ENCODE data around the gene XPNPEP2. TPM values are rescaled to one million over a fixed set of nuclear protein-coding genes. Genes with fewer than 3 reads are reported as not detected.

The XPNPEP2 gene
- total RNA-seq, 1 donor from 2014 or later = not detected

- no peaks in the 10 kb centered on the region for H4K20me1 ChIP-seq (ENCODE audit: insufficient read depth, low read length)
- no peaks in the 10 kb centered on the region for H3K79me2 ChIP-seq (ENCODE audit: insufficient read depth, low read length)
- peaks cover 6% of the 10 kb centered on the region for H3K27me3 Mint-ChIP-seq (ENCODE audit: low read depth, unreplicated experiment)
- no peak overlapping the region for H3K27ac ChIP-seq (ENCODE audit: low read depth, low read length)
- TF ChIP-seq, protein P1, sequence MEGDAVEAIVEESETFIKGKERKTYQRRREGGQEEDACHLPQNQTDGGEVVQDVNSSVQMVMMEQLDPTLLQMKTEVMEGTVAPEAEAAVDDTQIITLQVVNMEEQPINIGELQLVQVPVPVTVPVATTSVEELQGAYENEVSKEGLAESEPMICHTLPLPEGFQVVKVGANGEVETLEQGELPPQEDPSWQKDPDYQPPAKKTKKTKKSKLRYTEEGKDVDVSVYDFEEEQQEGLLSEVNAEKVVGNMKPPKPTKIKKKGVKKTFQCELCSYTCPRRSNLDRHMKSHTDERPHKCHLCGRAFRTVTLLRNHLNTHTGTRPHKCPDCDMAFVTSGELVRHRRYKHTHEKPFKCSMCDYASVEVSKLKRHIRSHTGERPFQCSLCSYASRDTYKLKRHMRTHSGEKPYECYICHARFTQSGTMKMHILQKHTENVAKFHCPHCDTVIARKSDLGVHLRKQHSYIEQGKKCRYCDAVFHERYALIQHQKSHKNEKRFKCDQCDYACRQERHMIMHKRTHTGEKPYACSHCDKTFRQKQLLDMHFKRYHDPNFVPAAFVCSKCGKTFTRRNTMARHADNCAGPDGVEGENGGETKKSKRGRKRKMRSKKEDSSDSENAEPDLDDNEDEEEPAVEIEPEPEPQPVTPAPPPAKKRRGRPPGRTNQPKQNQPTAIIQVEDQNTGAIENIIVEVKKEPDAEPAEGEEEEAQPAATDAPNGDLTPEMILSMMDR (IDR thresholded peaks at IDR 0.05; ENCODE audit: insufficient read depth, low read depth, low read length) = no peak
- no peak for TF ChIP-seq EZH2 (IDR thresholded peaks at IDR 0.05; ENCODE audit: insufficient read depth, low read length)
- H3K4me1 Mint-ChIP-seq (ENCODE audit: low read depth, unreplicated experiment) = no peaks in the 10 kb centered on the region
- no peak for DNase-seq (ENCODE audit: low read depth)
- no peak for FAIRE-seq
- no peaks in the 10 kb centered on the region for H3K36me3 Mint-ChIP-seq (ENCODE audit: low read depth, unreplicated experiment)
- no peaks in the 10 kb centered on the region for H3K9me3 ChIP-seq (ENCODE audit: insufficient read depth, low read depth, low read length)
- H3K9me3 Mint-ChIP-seq (ENCODE audit: unreplicated experiment) = no peaks in the 10 kb centered on the region
- no peak overlapping the region for H3K4me3 Mint-ChIP-seq (ENCODE audit: unreplicated experiment)
- H3K4me2 ChIP-seq (ENCODE audit: low read length) = no peak overlapping the region
- H3K27me3 ChIP-seq (ENCODE audit: insufficient read depth, low read length) = no peaks in the 10 kb centered on the region
- no peaks in the 10 kb centered on the region for H3K36me3 ChIP-seq (ENCODE audit: insufficient read depth, low read length)
- no peak overlapping the region for H3K27ac Mint-ChIP-seq (ENCODE audit: unreplicated experiment)
- H3K9ac ChIP-seq (ENCODE audit: low read length) = no peak overlapping the region
- H2AFZ ChIP-seq (ENCODE audit: low read depth, low read length) = no peak overlapping the region
- H3K4me3 ChIP-seq (ENCODE audit: insufficient read depth, low read depth, low read length) = no peak overlapping the region
- H3K4me1 ChIP-seq (ENCODE audit: insufficient read depth, low read length) = peaks cover 13% of the 10 kb centered on the region
Observed at GRCh38 chrX:129760981-129761380, 22.2 kb downstream of the XPNPEP2 start.

- no peak overlapping the region for H2AFZ ChIP-seq (ENCODE audit: low read depth, low read length)
- H3K9ac ChIP-seq (ENCODE audit: low read length) = no peak overlapping the region
- Mint-ChIP-seq H3K36me3 (ENCODE audit: low read depth, unreplicated experiment) (no peaks in the 10 kb centered on the region), H3K27ac (ENCODE audit: unreplicated experiment) (no peak overlapping the region), H3K4me1 (ENCODE audit: low read depth, unreplicated experiment) (no peaks in the 10 kb centered on the region), H3K9me3 (ENCODE audit: unreplicated experiment) (no peaks in the 10 kb centered on the region), H3K4me3 (ENCODE audit: unreplicated experiment) (no peak overlapping the region), H3K27me3 (ENCODE audit: low read depth, unreplicated experiment) (peaks cover 6% of the 10 kb centered on the region)
- H4K20me1 ChIP-seq (ENCODE audit: insufficient read depth, low read length) = no peaks in the 10 kb centered on the region
- H3K9me3 ChIP-seq (ENCODE audit: insufficient read depth, low read depth, low read length) = no peaks in the 10 kb centered on the region
- no peaks in the 10 kb centered on the region for H3K27me3 ChIP-seq (ENCODE audit: insufficient read depth, low read length)
- no peak for TF ChIP-seq EZH2 (IDR thresholded peaks at IDR 0.05; ENCODE audit: insufficient read depth, low read length)
- TF ChIP-seq, protein P1 (IDR thresholded peaks at IDR 0.05; ENCODE audit: insufficient read depth, low read depth, low read length) = no peak
- DNase-seq (ENCODE audit: low read depth) (no peak), FAIRE-seq (peak; percentile 74)
- H3K4me3 ChIP-seq (ENCODE audit: insufficient read depth, low read depth, low read length) = no peak overlapping the region
- no peak overlapping the region for H3K27ac ChIP-seq (ENCODE audit: low read depth, low read length)
- no peaks in the 10 kb centered on the region for H3K36me3 ChIP-seq (ENCODE audit: insufficient read depth, low read length)
- H3K4me2 ChIP-seq (ENCODE audit: low read length) = no peak overlapping the region
- peaks cover 13% of the 10 kb centered on the region for H3K4me1 ChIP-seq (ENCODE audit: insufficient read depth, low read length)
- H3K79me2 ChIP-seq (ENCODE audit: insufficient read depth, low read length) = no peaks in the 10 kb centered on the region
Observed at GRCh38 chrX:129761596-129761995, 22.8 kb downstream of the XPNPEP2 start.

- no peak overlapping the region for H3K27ac ChIP-seq (ENCODE audit: low read depth, low read length)
- H3K4me3 ChIP-seq (ENCODE audit: insufficient read depth, low read depth, low read length) = no peak overlapping the region
- no peak for DNase-seq (ENCODE audit: low read depth)
- H3K79me2 ChIP-seq (ENCODE audit: insufficient read depth, low read length) = no peaks in the 10 kb centered on the region
- H3K36me3 ChIP-seq (ENCODE audit: insufficient read depth, low read length) = no peaks in the 10 kb centered on the region
- H3K36me3 Mint-ChIP-seq (ENCODE audit: low read depth, unreplicated experiment) = no peaks in the 10 kb centered on the region
- no peaks in the 10 kb centered on the region for H3K27me3 ChIP-seq (ENCODE audit: insufficient read depth, low read length)
- FAIRE-seq = peak; percentile 83
- no peak overlapping the region for H3K4me3 Mint-ChIP-seq (ENCODE audit: unreplicated experiment)
- no peaks in the 10 kb centered on the region for H3K9me3 Mint-ChIP-seq (ENCODE audit: unreplicated experiment)
- no peak overlapping the region for H3K9ac ChIP-seq (ENCODE audit: low read length)
- no peak overlapping the region for H3K27ac Mint-ChIP-seq (ENCODE audit: unreplicated experiment)
- peaks cover 13% of the 10 kb centered on the region for H3K4me1 ChIP-seq (ENCODE audit: insufficient read depth, low read length)
- H2AFZ ChIP-seq (ENCODE audit: low read depth, low read length) = no peak overlapping the region
- no peaks in the 10 kb centered on the region for H3K9me3 ChIP-seq (ENCODE audit: insufficient read depth, low read depth, low read length)
- H3K4me2 ChIP-seq (ENCODE audit: low read length) = no peak overlapping the region
- no peak for TF ChIP-seq EZH2 (IDR thresholded peaks at IDR 0.05; ENCODE audit: insufficient read depth, low read length)
- TF ChIP-seq, protein P1 (IDR thresholded peaks at IDR 0.05; ENCODE audit: insufficient read depth, low read depth, low read length) = no peak
- H4K20me1 ChIP-seq (ENCODE audit: insufficient read depth, low read length) = no peaks in the 10 kb centered on the region
- peaks cover 8% of the 10 kb centered on the region for H3K27me3 Mint-ChIP-seq (ENCODE audit: low read depth, unreplicated experiment)
- no peaks in the 10 kb centered on the region for H3K4me1 Mint-ChIP-seq (ENCODE audit: low read depth, unreplicated experiment)
Observed at GRCh38 chrX:129762448-129762847, 23.7 kb downstream of the XPNPEP2 start.
